Tibial nerve (tissue), 4 donors: ENCODE results near the gene LRSAM1. TPM values are rescaled to one million over a fixed set of nuclear protein-coding genes. Genes with fewer than 3 reads are reported as not detected.

ENCODE experiments used
- DNase-seq, 2 donors: peaks; one replicate each; pipeline ENCODE4 v3.0.0-alpha.2; 2019; ENCODE audit warnings: low spot score in 2 of 2
- H3K27ac ChIP-seq, 4 donors: fragments of 200-600 bp; sonication (generic) in 3 of 4; one replicate each; pipeline ENCODE4 v1.5.1; 2017 to 2019; ENCODE audit warnings: mild to moderate bottlenecking in 1 of 4
- H3K27me3 ChIP-seq, 2 donors: fragments of 200-600 bp; sonication (generic) in 1 of 2; one replicate each; pipeline versions ENCODE4 v1.5.1 to v1.6.0; 2017 to 2019
- H3K36me3 ChIP-seq, 3 donors: fragments of 200-600 bp; sonication (generic); one replicate each; pipeline ENCODE4 v1.5.1; 2018 to 2019
- H3K4me1 ChIP-seq, 4 donors: fragments of 200-600 bp; sonication (generic) in 3 of 4; one replicate each; pipeline ENCODE4 v1.5.1; 2017 to 2019
- H3K4me3 ChIP-seq, 4 donors: fragments of 200-600 bp; sonication (generic) in 3 of 4; one replicate each; pipeline ENCODE4 v1.5.1; 2017 to 2019; ENCODE audit warnings: mild to moderate bottlenecking in 1 of 4, moderate library complexity in 1 of 4
- H3K9me3 ChIP-seq, 4 donors: fragments of 200-600 bp; sonication (generic) in 3 of 4; one replicate each; pipeline ENCODE4 v1.5.1; 2017 to 2019
- EP300 ChIP-seq, 2 donors: sonication (generic); formaldehyde crosslinking; IDR thresholded peaks; one replicate each; pipeline ENCODE4 v1.6.1; 2017; ENCODE audit warnings: antibody characterized with exemption in 2 of 2, mild to moderate bottlenecking in 1 of 2
- POLR2A ChIP-seq, 2 donors: fragments of 450-650 bp; IDR thresholded peaks; one replicate each; pipeline ENCODE4 v1.6.1; 2017; ENCODE audit warnings: antibody characterized with exemption in 2 of 2, mild to moderate bottlenecking in 2 of 2, moderate library complexity in 2 of 2
- WGBS, 2 donors: methylation state at CpG; one replicate each; pipeline ENCODE4 v1.1.5; 2018; 5-methylcytosine and 5-hydroxymethylcytosine counted together
- total RNA-seq, 4 donors: library from RNA; depleted of rRNA; stranded (reverse); fragments of >200 nt; gene quantifications; one replicate each; pipeline ENCODE4 v1.1.0, GENCODE V29; 2016
- TF ChIP-seq, protein P1 (sequence below), 5 experiments: fragments of 200-600 bp in 3 of 5; fragments of 450-650 bp in 2 of 5; sonication (generic) in 3 of 5; IDR thresholded peaks; one replicate each; pipeline ENCODE4 v1.5.1; 2016 to 2019; ENCODE audit warnings: antibody characterized with exemption in 5 of 5, mild to moderate bottlenecking in 3 of 5, moderate library complexity in 2 of 5

The LRSAM1 gene
- total RNA-seq, 4 donors from 2014 or later = 18.8 to 44.1 (median 28.3) TPM

DNA sequence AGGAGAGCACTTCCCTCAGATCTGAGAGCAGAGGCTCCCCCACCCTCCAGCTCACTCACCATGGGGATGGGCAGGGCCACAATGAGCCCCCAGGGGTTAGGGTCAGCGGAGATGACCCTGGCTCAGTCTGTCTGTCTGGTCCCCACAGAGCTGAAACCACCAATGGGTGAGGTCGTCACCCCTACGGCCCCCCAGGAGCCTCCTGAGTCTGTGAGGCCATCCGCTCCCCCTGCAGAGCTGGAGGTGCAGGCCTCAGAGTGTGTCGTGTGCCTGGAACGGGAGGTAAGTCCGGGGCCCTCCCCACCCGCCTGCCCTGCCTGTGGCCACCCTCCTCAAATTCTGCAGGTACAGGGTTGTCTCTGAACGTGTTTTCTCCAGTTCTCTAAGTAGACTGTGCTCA is 49.6 kb downstream of the LRSAM1 start:
- H3K27me3 ChIP-seq = no peaks in the 10 kb centered on the region
- TF ChIP-seq, protein P1, sequence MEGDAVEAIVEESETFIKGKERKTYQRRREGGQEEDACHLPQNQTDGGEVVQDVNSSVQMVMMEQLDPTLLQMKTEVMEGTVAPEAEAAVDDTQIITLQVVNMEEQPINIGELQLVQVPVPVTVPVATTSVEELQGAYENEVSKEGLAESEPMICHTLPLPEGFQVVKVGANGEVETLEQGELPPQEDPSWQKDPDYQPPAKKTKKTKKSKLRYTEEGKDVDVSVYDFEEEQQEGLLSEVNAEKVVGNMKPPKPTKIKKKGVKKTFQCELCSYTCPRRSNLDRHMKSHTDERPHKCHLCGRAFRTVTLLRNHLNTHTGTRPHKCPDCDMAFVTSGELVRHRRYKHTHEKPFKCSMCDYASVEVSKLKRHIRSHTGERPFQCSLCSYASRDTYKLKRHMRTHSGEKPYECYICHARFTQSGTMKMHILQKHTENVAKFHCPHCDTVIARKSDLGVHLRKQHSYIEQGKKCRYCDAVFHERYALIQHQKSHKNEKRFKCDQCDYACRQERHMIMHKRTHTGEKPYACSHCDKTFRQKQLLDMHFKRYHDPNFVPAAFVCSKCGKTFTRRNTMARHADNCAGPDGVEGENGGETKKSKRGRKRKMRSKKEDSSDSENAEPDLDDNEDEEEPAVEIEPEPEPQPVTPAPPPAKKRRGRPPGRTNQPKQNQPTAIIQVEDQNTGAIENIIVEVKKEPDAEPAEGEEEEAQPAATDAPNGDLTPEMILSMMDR (IDR thresholded peaks at IDR 0.05) = no peak
- TF ChIP-seq EP300 (IDR thresholded peaks at IDR 0.05) (no peak), POLR2A (IDR thresholded peaks at IDR 0.05) (no peak)
- no peak overlapping the region for H3K27ac ChIP-seq
- no peak overlapping the region for H3K4me3 ChIP-seq
- H3K36me3 ChIP-seq = peaks cover 0 to 81% (median 0%) of the 10 kb centered on the region in 3 donors
- H3K4me1 ChIP-seq = peaks cover 0 to 16% (median 0%) of the 10 kb centered on the region in 4 donors
- no peak for DNase-seq
- 77 to 80% methylated on average over 3 to 9 of the region's 9 CpGs for WGBS, 2 donors
- H3K9me3 ChIP-seq = no peaks in the 10 kb centered on the region

DNA sequence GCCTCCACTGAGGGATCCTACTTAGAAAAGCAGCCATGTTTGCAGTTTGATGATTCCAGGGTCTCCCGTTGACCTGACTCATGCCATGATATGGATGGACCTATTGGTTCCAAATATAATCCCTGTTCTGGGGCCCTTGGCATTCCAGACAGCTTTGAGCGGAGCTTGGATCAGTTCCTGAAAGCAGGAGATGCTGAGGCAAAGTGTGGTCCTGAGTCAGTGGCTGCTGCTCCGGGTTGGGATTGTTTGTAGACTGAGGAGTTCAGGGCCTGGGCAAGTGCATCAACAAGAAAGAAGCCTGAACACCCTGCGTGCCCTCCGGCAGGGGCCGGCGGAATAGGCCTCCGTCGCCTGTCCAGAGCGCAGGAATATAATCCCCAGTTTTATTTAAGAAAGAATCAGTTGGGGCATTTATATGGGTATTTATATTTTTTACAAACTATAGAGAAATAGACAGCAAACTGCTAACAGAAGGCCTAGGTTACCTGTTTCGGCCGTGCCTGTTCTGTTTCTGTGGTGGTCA is 50.6 kb downstream of the LRSAM1 start:
- no peak for DNase-seq
- WGBS, 2 donors = 89 to 90% methylated on average over 12 of the region's 12 CpGs

DNA sequence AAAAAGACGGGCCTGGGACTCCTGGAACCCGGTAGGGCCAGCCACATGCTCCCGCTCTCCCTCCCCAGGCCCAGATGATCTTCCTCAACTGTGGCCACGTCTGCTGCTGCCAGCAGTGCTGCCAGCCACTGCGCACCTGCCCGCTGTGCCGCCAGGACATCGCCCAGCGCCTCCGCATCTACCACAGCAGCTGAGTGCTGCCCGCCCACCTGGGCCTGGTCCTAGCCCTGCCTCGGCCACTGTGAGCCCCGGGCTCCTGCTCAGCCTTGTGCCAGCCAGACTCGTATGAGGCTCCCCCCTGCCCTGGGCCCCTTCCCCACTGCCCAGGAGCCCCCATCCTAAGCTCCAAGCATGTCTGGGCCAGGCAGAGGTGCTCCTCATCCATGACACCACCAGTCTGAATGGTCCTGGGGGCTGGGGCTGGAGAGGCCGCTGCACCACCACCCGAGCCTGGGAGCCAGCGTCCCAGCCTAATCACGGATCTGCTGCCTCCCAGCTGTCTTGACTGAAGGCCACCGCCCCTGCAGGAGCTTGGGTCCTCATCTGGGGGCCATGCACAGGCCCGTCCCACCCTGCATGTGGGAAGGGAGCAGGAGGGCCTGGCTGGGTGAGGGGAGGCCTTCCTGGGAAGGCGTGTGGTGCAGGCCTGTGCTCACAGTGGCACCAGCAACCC is 51.5 kb downstream of the LRSAM1 start:
- Histone ChIP-seq H3K36me3 (peaks cover 0 to 81% (median 0%) of the 10 kb centered on the region in 3 donors), H3K4me1 (peaks cover 0 to 28% (median 3%) of the 10 kb centered on the region in 4 donors), H3K27me3 (no peaks in the 10 kb centered on the region), H3K4me3 (no peak overlapping the region), H3K9me3 (no peaks in the 10 kb centered on the region), H3K27ac (no peak overlapping the region)
- WGBS, 2 donors = 83 to 87% methylated on average over 12 to 21 of the region's 21 CpGs
- DNase-seq = no peak
- TF ChIP-seq EP300 (IDR thresholded peaks at IDR 0.05) (no peak), POLR2A (IDR thresholded peaks at IDR 0.05) (no peak)
- TF ChIP-seq, protein P1 (IDR thresholded peaks at IDR 0.05) = no peak

More for the DNA sequence above, 50.6 kb downstream of the LRSAM1 start:
- no peaks in the 10 kb centered on the region for H3K27me3 ChIP-seq
- H3K36me3 ChIP-seq = peaks cover 0 to 81% (median 0%) of the 10 kb centered on the region in 3 donors
- H3K9me3 ChIP-seq = no peaks in the 10 kb centered on the region
- TF ChIP-seq EP300 (IDR thresholded peaks at IDR 0.05) = no peak
- no peak for TF ChIP-seq POLR2A (IDR thresholded peaks at IDR 0.05)
- TF ChIP-seq, protein P1 (IDR thresholded peaks at IDR 0.05) = no peak
- H3K4me3 ChIP-seq = no peak overlapping the region
- H3K4me1 ChIP-seq = peaks cover 0 to 26% (median 3%) of the 10 kb centered on the region in 4 donors
- H3K27ac ChIP-seq = no peak overlapping the region

DNA sequence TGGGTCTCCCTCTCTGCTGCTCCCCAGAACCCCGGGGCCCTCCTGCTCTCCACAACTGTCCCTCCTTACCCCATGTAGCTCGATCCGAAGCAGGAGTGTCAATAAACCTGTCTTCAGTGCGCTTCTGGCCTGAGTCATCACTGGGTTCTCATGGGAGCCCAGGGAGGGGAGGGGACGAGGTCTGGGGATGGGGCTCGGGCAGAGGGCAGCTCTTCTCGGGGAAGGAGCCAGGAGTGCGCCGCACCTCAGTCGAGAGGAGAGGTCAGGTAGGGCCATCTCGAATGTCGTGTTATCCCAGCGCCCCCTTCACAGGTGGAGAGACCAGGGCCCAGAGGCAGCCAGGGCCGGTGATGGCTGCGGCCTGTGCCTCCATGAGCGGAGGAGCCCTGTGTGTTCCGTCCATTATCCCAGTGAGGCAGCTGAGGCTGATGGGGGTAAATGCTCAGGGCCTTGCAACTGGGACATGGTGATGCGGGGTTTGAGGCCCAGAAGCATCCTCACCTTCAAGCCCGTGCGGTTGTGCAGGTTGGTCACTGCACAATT is 52.1 kb downstream of the LRSAM1 start:
- DNase-seq = no peak
- no peaks in the 10 kb centered on the region for H3K9me3 ChIP-seq
- WGBS, 2 donors = 79 to 85% methylated on average over 16 to 20 of the region's 20 CpGs
- peaks cover 0 to 81% (median 0%) of the 10 kb centered on the region in 3 donors for H3K36me3 ChIP-seq
- peaks cover 0 to 22% (median 3%) of the 10 kb centered on the region in 4 donors for H3K4me1 ChIP-seq
- no peak overlapping the region for H3K4me3 ChIP-seq
- H3K27ac ChIP-seq = no peak overlapping the region
- no peaks in the 10 kb centered on the region for H3K27me3 ChIP-seq
- TF ChIP-seq EP300 (IDR thresholded peaks at IDR 0.05) (no peak), POLR2A (IDR thresholded peaks at IDR 0.05) (no peak)
- TF ChIP-seq, protein P1 (IDR thresholded peaks at IDR 0.05) = no peak
